OCI-LY3 (cell line): ENCODE measurements around the gene CNTLN.
"Not testable (repeated sequence)": the region's sequence is repeated elsewhere in the genome, so short reads cannot be mapped to it uniquely, and the experiment has no call there.

Source experiments
- EZH2phosphoT487 ChIP-seq: fragments of 200-600 bp; shearing (Covaris generic); IDR thresholded peaks from 2 replicates; pipeline ENCODE4 v1.6.1; 2018; ENCODE audit warnings: antibody characterized with exemption, mixed run types, low read depth
- TF ChIP-seq, protein P1 (sequence below): fragments of 200-600, 300-600 bp; sonication (generic); IDR thresholded peaks from 2 replicates; pipeline ENCODE4 v1.5.1; 2014; ENCODE audit warnings: antibody characterized with exemption, low read length, low read depth

DNA sequence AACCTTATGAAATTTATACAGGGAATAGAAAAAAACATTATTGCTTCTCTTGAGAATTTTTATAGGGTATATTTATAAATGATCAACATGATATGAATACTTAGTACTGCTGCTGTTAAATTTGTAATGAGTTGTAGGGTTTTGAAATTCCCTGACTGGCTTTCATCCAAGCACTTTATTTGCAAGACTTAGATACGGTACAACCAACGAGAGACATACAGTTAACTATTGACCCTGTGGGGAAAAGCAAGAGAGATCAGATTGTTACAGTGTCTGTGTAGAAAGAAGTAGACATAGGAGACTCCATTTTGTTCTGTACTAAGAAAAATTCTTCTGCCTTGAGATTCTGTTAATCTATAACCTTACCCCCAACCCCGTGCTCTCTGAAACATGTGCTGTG lies 310.3 kb downstream of the CNTLN start:
- TF ChIP-seq, protein P1, sequence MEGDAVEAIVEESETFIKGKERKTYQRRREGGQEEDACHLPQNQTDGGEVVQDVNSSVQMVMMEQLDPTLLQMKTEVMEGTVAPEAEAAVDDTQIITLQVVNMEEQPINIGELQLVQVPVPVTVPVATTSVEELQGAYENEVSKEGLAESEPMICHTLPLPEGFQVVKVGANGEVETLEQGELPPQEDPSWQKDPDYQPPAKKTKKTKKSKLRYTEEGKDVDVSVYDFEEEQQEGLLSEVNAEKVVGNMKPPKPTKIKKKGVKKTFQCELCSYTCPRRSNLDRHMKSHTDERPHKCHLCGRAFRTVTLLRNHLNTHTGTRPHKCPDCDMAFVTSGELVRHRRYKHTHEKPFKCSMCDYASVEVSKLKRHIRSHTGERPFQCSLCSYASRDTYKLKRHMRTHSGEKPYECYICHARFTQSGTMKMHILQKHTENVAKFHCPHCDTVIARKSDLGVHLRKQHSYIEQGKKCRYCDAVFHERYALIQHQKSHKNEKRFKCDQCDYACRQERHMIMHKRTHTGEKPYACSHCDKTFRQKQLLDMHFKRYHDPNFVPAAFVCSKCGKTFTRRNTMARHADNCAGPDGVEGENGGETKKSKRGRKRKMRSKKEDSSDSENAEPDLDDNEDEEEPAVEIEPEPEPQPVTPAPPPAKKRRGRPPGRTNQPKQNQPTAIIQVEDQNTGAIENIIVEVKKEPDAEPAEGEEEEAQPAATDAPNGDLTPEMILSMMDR = not testable (repeated sequence)
- not testable (repeated sequence) for TF ChIP-seq EZH2phosphoT487
